Activated CD8-positive, alpha-beta memory T cell treated with anti-CD3 and anti-CD28 coated beads for 48 hours (primary cell): ENCODE data around the gene PYCR2.
A peak's percentile ranks its signal among the peaks of the same experiment; 100 is the strongest.
"Not testable (repeated sequence)": the region's sequence is repeated elsewhere in the genome, so short reads cannot be mapped to it uniquely, and the experiment has no call there.

Experiments
- DNase-seq, 3 experiments: peaks; one replicate each; pipeline ENCODE4 v3.0.0-alpha.2; 2020; ENCODE audit warnings: low read depth in 2 of 3, low spot score in 2 of 3

PYCR2 gene

DNA sequence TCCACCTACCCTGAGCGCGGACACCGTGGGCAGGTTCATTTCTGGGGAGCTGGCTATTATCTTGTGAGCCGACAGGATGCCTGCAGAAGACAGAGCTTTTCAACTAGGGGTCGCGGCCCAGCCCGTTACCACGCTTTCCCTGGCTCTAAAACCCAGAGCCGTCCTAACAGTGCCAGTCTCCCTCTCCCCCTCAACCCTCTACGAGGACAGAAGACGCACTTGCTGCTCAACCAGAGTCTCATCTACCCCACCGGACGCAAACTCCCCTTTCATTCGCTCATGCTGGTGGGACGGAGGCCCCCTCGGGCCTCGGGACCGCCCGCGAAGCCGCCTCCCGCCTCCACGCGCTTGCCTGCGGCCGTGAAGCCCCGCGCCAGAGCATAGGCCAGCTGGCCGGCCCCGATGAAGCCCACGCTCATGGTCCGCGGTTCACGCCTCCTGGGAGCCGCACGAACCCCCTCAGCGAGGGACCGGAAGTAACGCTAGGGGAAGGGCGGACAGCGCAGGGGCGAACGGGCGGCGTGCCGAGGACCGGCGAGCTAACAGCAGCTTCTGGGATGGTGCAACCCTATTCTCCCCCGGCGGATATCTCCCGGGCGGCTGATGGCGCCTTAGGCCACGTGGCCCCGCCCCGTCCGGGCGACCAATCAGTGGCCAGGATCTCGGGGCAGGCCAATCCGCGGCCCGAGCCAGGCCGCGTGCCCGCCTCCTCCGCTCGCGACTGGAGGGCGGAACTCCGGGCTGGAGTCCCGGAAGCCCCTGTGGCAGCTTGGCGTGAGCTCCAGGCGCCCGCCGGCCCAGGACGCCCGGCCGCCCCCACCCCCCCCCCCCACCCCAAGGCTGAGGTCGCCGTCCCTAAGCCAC, at the start of gene PYCR2:
TSS of gene PYCR2 (minus strand) at position 559 of the 864 bp plus-strand sequence. CDS start at position 419, 140 bp downstream.
- DNase-seq, result peak; percentile 67 to 96 (median 72)

DNA sequence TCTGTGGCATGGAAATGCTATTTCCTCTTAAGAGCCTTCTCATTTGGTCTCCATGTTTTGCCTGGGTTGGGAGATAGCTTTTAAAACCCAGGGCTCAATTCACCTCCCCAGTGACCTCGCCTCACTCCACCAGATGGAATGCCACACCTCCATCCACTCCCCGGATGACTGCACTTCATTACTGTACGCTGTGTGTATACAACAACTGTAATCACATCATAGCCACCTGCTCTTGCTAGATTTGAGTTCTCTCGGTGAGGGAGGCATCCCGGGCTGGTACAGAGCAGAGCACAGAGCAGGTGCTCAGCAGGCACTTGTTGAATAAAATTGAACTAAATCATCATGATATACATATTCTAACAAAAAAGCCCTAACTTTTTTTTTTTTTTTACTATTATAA, 49.1 kb upstream of the PYCR2 start:
- DNase-seq, result no peak

DNA sequence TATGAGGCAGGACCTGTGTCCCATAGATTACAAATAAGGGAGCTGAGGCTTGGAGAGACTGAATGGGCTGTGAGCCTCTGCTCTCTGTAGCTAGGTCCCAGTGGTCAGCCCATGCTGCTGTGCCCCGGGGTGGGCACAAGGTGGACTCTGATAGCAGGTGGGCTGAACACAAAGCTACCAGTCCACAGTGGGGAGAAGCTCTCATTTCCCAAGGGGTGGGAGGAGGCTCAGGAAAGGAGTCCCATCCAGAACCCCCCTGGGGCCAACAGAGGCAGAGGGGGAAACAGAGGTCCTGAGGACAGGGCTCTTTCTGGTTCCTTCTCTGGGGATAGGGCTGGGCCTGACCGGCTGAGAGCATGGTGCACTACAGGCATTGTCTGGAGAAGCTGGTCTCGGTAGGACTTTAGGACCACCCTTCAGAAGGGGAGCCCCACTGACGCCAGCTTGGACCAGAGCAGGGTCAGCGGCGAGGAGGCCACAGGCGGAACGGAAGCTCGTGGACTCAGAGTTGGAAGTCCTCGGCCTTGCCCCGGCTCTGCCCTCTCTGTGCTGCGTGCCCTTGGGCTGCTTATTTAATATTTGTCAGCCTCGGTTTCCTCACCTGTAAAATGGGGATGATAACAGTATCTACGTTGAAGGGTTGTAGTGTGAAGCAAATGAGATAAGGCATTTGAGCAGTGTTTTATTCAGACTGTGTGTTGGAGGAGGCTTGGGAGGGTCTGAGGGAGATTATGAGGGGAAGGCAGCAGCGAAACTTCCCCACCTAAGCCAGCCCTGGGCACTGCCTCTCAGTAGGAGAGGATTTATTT, 48.5 kb upstream of the PYCR2 start:
- no peak for DNase-seq

DNA sequence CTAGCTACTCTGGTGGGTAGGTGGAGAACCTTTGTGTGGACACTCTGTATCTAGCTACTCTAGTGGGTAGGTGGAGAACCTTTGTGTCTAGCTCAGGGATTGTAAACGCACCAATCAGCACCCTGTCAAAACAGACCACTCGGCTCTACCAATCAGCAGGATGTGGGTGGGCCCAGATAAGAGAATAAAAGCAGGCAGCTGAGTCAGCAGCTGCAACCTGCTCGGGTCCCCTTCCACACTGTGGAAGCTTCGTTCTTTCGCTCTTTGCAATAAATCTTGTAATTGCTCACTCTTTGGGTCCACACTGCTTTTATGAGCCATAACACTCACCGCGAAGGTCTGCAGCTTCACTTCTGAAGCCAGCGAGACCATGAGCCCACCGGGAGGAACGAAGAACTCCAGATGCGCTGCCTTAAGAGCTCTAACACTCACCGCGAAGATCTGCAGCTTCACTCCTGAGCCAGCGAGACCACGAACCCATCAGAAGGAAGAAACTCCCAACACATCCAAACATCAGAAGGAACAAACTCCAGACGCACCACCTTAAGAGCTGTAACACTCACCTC, 46.6 kb upstream of the PYCR2 start:
- DNase-seq, result not testable (repeated sequence)

DNA sequence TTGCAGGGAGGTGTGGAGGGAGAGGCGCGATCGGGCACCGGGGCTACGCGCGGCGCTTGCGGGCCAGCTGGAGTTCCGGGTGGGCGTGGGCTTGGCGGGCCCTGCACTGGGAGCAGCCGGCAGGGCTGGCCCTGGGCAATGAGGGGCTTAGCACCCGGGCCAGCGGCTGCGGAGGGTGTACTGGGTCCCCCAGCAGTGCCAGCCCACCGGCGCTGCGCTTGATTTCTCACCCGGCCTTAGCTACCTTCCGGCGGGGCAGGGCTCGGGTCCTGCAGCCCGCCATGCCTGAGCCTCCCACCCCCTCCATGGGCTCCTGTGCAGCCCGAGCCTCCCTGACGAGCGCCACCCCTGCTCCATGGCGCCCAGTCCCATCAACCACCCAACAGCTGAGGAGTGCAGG, 45.7 kb upstream of the PYCR2 start:
- DNase-seq, result not testable (repeated sequence)

DNA sequence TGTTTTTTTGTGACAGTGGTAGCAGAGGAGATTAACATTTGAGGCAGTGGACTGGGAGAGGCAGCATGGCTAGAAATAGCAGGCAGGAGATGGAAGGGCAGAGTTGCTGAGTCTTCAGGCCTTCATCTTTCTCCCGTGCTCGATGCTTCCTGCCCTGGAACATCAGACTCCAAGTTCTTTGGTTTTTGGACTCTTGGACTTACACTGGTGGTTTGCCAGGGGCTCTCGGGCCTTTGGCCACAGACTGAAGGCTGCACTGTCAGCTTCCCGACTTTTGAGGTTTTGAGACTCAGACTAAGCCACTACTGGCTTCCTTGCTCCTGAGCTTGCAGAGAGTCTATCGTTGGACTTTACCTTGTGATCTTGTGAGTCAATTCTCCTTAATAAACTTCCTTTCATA, 41.2 kb upstream of the PYCR2 start:
- no peak for DNase-seq

DNA sequence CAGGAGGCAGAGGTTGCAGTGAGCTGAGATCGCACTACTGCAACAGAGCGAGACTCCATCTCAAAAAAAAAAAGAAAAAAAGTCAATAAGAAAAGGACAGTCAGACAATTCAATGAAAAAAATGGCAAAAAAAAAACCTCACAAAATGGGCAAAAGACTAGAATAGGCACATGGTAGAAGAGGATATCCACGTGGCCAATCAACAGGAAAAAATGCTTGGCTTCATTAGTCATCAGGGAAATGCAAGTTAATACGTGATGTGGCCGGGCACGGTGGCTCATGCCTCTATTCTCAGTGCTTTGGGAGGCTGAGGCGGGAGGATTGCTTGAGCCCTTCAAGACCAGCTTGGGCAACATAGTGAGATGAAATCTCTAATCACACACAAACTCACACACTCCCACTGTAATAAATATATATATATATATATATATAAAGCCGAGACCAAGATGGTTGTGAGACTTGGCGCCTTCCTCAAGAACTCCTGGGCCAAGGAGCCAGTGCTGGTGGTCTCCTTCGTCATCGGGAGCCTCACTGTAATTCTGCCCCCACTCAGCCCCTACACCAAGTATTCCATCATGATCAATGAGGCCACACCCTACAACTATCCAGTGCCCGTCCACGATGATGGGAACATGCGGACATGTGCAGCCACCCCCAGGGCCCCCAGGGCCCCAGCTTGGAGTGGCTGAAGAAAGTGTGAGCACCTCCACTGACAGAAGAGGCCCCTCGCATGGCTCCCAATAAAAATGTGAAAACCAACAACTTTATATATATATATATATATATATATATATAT, 39.9 kb upstream of the PYCR2 start:
- DNase-seq, result no peak

DNA sequence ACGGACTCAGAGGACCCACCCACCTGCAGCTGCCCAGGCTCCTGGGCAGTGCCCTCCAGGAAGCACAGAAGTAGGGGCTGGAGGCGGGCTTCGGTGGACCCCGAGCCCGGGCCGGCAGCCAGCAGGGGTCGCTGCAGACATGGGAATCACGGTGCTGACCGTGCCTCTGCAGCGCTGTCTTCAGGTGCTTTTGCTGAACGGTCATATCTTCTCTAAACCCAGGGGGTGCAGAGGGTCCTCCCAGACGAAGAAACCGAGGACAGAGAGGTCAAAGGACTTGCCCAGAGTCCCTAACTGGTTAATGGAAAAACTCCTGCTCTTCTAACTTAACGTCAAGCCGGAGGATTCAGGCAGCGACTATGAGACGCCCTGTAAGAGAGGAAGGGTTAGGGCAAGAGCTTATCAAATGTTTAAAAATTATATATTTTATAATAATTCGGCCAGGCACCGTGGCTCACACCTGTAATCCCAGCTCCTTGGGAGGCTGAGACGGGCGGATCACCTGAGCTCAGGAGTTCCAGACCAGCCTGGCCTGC, 38.5 kb upstream of the PYCR2 start:
- peak; percentile 23 to 79 (median 59) for DNase-seq

DNA sequence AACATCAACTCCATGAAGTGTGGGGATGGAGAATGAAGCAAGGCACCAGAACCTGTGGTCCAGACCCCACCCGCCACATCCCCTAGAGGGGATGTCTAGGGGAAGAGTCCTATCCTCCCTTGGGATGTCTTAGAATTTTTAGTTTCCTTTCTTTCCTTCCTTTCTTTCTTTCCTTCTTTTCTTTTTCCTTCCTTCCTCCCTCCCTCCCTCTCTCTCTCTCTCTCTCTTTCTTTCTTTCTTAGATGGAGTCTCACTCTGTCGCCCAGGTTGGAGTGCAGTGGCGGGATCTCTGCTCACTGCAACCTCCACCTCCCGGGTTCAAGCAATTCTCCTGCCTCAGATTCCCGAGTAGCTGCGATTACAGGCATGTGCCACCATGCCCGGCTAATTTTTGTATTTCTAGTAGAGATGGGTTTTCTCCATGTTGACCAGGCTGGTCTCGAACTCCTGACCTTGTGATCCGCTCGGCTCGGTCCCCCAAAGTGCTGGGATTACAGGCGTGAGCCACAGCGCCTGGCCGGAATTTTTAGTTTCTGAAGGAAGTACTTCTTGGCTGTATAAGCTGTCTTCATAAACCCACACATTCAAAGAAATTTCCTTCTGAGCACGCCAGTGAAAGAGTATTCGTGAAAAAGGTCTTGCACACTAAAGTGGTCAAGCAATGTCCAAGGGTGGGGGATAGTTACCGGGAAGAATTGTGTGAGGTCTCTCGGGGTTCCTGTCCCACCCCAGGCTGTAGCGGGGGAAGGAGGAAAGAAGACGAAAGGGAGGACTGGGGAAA, 37.8 kb upstream of the PYCR2 start:
- DNase-seq, result no peak

DNA sequence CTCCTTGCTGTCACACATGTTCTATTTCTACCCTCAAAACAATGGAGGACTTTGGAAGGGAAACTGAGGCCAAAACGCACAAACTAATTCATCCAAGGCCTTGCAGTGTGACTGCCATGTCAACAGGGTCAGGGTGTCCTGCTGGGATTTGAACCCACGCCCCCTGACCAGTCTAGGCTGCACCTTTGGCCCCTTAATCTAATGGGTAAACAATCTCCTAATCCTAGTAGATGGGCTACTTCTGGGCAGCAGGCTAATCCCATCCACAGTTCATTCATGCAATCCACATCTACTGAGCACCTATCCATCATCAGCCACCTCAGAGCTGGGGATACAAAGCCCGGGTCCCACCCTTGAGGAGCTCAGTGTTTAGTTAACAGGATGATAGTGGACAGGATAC, 34.0 kb upstream of the PYCR2 start:
- no peak for DNase-seq

DNA sequence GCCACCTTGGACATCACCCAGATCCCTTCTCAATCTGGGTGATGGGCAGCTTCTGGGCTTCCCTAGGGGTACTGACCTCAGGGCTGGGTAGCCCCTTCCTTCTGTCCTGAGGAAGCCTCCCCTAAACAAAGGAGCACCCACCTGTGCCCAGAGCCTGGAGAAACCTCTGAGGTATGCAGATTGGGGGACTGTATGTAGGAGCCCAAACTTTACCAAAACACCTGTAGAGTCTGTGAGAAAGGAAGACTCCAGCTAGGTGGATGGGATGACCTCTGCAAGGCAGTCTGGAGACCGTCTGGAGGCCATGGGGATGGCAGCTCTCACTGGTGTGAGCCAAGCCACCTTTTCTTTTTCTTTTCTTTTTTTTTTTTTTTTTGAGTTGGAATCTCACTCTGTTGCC, 30.7 kb upstream of the PYCR2 start:
- no peak for DNase-seq

DNA sequence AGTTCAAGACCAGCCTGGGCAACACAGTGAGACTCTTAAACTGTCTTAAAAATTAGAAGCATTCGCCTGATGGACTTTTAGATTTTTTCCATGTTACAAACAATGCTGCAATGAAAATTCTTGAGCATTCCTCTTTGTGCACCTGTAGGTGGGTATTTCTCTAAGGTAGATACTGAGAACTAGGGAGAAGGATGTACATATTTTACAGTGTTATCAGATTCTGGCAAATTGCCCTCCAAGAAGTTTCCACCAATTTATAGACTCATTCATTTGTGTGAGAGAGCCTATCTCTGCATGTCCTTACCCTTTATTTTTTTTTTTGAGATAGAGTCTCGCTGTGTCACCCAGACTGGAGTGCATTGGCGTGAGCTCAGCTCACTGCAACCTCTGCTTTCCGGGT, 29.3 kb upstream of the PYCR2 start:
- DNase-seq, result no peak

DNA sequence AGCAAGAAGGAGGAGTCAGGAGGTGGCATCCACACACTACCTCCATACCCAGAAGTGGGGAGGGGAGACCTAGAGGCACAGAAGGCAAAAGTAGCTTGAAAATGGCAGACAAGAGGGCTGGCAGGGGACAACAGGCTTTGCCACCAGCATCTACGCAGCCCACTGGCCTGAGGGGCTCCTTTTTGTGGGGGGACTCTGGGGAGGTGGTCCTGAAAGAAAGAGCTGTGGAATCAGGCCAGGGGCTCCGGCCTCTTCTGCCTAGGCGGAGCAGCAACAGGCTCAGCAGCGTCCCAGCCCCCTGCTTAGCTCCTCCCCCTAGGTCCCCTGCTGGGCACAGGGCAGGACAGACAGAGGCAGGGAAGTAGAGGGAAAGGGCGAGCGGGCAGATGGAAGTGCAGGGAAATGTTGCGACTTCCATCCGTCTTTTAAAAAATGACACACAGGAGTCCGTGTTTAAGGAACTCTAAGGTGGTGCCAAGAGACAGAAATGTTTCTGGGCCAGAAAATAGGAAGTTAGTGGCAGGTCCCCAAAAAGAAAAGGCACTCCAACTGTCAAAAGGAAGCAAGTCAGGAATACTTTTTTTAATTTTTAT, 27.0 kb upstream of the PYCR2 start:
- no peak for DNase-seq

DNA sequence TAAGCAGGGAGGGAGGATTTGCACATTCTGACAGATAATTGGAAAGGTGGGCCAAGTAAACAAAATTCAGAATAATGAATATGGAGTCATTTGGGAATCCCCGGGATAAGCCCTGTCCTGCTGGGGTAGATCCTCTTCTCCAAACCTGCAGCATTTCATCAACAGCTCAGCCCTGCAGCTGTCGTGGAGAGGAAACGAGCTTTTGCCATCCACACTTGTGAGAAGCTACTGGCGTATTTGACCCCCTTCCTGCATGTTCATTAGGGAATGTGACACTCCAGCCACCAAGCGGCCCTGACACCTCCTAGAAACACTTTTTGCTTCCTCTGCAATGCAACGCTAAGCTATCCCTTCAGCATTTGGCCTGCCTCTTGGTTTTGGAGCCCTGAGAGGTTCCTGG, 25.0 kb upstream of the PYCR2 start:
- DNase-seq, result no peak

DNA sequence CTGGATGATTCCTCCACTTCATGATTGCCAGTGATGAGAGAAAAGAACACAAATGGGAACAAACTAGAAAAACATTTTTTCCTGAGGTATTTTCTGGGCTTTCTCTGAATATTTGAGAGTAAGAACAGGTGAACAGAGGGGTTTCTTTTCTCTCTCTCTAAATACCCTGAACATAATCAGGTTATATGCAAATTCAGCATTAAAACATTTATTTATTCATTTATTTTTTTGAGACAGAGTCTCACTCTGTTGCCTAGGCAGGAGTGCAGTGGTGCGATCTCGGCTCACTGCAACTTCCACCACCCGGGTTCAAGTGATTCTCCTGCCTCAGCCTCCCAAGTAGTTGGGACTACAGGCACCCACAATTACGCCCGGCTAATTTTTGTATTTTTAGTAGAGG, 22.8 kb upstream of the PYCR2 start:
- DNase-seq, result no peak

DNA sequence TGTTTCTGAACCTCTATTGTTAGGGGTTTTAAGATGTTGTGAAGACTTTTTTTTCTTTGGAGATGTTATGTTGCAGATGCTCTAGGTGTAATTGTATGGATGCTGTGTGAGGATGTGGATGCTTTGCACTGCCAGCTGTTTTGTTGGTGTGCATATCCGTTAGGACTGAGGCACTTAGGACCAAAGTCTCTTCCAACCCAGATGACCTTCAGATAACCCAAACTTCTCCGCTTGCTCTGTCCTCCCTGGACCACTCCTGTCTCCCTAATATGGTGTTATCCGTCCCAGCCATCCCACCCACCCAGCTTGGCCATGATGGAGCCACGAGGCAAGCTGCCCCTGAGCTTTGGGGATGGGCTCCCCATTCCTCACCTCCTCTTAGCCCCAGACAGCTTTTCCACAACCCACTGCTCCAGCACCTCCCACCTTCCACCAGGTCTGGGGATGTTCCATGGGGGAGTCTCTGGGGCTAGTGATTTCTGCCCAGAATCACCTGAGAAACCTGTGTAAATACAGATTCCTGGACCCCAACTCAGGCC, 22.1 kb upstream of the PYCR2 start:
- DNase-seq, result no peak

DNA sequence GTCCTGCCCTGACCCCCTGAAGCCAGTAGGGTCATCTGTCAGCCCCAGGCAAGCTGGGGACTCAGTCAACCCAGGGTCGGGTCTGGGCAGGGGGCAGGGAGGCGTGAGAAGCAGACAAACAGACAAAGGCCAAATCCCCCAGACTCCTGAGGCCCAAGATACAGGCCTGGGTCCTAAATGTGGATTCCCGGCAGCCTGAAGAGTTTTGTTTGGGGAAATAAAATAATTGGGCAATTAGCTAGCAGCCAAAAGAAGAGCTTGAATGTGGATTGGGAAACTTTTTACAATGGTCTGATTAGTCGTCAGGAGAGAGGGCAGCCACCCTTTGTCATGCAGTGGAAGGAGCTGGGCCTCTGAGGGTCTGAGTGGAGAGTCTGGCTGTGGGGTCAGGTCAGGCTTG, 21.5 kb upstream of the PYCR2 start:
- no peak for DNase-seq

DNA sequence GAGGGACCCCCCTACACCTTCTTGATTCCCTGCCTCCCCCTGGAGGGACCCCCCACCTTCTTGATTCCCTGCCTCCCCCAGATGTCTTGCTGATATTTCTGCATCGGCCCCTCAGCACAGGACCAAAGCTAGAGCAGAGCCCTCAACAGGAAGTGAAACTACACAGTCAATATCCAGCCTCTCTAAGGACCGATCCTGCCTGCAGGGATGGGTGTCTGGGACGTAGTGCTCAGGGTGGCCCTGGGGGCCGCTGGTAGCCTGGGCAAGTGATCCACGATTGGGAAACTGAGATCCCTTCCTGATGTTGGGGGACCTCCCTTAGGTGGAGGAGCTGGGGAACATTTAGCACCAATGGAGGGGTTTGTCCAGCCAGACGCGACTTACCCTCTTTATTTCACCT, 20.9 kb upstream of the PYCR2 start:
- DNase-seq, result no peak

DNA sequence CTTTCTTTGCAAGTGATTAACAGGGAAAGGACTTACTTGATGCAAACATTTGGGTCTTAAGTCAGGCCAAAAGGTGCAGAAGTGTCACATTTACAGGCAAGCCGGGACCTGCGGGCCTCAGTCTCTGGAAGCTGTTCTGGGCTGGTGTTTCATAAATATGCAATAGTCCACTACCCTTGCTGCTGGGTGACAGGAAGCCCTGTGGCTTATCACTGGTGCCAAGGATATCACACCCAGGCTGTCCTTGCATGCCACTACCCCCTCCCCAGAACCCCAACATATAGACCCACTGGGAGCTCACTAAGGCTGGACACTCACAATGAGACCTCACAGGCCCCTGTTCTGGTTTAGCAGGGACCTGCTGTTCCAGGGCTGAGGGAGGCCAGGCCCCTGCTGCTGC, 20.3 kb upstream of the PYCR2 start:
- DNase-seq, result no peak

DNA sequence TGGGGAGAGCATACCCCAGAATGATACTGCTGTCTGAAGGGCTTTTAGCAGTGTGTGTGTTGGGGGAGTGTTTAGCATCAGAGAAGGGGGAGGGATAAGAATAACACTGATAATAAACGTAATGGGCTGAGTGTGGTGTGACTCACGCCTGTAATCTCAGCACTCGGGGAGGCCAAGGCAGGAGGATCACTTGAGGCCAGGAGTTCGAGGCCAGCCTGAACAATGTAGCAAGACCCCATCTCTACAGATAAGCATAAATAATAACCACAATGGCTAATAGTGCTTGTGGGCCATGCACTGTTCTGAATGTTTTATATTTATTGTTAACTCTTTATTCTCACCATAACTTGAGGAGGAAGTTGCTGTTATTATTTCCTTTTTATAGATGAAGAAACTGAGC, 19.5 kb upstream of the PYCR2 start:
- no peak for DNase-seq
